Right hindlimb (tissue), 1 donor: ENCODE data around the gene IGSF21.
"Not testable (repeated sequence)": the region's sequence is repeated elsewhere in the genome, so short reads cannot be mapped to it uniquely, and the experiment has no call there.

Source experiments
- DNase-seq: peaks from one replicate; pipeline ENCODE4 v3.0.0-alpha.2; 2018

Gene IGSF21

DNA sequence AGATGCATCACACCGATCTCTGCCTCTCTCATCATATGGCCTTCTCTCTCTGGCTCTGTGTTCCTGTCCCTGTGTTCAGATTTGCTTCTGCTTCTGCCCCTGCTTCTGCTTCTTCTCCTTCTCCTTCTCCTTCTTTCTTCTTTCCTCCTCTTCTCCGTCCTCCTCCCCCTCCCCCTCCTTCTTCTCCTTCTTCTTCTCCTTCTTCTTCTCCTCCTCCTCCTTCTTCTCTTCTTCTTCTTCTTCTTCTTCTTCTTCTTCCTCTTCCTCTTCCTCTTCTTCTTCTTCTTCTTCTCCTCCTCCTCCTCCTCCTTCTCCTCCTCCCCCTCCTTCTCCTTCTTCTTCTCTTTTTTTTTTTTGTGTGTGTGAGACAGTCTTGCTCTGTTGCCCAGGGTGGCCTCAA lies 233.2 kb downstream of the IGSF21 start:
- DNase-seq, result no peak

DNA sequence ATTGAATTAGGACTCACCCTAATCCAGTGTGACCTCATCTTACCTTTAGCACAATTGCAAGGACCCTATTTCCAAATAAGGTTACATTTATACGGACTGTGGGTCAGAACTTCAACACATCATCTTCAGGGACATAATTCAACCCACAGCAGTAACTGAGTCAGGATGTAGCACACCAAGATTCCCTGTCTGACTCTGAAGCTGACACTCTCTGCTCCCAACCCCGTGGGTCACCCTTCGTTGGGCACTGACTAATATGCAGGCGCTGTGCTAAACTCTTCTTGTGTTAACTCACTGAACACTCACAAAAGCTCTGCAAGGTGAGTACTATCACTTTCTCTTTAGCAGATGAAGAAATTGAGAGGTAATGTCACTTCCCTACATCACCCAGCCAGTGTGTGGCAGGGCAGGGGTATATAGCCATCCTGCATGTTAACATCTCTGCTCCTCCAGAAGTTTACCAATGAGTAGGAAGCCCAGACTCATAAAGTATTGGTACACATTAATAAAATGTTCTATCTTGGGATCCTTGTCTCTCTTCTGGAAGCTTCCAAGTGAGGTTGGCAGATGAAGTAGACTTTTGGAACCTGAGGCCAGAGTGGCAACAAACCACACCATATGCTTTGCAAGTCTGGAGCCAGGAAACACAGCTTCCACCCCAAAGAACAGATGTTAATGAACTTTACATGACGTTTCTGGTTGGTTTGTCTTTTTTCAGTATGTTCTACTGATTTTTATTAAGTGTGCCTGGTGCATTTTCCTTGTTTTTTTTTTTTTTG lies 233.9 kb downstream of the IGSF21 start:
- DNase-seq, result no peak

DNA sequence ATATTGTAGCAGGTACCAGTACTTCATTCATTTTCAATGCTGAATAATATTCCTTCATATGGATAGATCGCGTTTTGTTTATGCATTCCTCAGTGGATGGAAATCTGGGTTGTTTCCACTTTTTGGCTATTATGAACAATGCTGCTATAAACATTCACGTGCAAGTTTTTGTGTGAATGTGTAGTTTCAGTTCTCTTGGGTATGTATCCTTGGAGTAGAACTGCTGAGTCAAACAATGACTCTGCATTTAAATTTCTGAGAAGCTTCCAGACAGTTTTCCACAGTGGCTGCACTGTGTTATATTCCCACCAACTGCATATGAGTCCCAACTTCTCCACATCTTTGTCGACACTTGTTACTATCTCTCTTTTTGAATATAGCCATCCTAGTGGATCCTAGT lies 235.1 kb downstream of the IGSF21 start:
- DNase-seq, result no peak

DNA sequence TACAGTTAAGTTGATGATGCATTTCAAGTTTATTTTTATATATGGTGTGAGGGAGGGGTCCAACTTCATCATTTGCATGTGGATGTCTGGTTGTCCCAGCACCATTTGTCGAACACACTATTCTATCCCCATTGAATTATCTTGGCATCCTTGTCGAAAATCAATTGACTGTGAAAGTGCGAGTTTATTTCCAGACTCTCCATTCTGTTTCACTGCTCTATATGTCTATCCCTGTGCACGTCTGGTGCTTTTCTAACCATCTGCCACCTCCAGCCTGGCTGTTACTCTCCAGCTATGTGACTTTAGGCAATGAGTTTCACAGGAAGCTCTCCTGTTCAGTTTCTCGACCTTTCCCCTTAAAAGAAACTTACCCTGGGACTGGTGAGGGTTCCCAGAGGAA lies 236.0 kb downstream of the IGSF21 start:
- DNase-seq, result no peak

DNA sequence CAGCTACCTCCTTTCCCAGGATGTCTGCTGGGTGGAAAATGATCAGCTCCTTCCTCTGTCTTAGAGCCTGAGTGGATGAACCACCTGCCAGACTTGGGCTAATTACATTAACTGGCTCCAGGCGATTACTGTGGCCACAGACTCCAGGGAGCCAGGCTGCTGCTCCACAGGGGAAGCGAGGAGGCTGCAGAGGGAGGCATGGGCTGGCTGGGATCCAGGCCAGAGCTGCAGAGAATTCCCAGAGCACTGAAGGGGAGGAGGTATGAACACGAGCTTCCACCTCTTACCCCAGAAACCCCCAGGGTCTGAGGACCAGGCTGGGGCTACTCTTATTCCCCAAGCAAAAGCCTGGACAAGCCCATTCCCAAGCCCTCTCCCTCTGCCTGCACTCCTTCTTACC lies 237.2 kb downstream of the IGSF21 start:
- no peak for DNase-seq

DNA sequence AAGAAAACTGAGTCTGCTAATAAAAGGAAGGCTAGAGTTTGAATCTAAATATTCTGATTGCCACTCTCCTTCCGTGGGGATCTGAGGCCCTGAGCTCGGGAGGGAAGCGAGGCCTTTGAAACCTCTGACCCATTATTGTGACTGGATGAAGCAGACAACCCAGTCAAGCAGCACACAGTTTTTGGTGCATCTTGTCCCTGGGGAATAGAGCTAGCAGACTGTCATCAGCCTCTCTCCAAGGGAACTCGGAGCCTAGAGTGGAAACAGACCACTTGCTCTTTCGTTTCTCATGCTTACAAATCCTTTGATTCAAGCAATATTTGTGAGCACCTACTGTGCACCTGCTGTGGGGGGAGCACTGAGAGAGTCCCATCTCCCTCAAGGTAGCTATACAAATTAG lies 240.0 kb downstream of the IGSF21 start:
- DNase-seq, result no peak

DNA sequence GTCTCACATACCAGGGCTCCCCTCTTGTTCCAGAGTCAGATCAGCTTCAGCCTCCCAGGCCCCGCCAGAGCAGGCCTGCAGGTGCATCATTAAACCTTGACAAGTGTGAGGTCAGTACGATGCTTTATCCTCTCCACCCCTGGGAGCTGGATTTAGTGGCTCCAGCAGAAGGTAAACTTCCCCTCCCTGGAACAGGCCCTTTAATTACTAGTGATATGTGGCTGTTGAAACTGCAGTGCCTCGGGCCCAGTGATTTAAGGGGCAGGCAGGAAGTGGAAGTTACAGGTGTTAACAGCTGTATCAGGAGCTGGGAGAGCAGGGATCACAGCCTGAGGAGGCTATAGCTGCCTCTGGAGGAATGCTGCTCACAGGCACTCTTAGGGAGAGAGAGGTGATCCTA lies 240.8 kb downstream of the IGSF21 start:
- no peak for DNase-seq

DNA sequence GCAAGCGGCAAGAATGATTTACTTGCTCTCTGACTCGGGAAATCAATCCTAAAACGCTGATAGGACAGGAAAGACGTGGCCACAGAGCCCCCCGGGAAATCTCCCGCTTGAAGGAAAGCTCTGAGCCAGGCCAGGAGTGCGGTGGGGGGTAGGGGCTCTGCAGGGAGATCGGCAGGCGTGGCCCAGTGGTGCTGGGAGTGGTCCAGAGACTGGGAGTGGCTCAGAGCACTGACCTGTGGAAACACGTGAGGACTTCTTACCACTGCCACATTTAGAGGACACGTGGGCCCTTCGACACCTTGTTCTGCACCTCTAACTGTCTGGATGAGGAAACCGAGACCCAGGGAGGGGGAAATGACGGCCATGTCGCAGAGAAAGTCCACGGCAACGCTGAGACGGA lies 243.1 kb downstream of the IGSF21 start:
- DNase-seq, result no peak

DNA sequence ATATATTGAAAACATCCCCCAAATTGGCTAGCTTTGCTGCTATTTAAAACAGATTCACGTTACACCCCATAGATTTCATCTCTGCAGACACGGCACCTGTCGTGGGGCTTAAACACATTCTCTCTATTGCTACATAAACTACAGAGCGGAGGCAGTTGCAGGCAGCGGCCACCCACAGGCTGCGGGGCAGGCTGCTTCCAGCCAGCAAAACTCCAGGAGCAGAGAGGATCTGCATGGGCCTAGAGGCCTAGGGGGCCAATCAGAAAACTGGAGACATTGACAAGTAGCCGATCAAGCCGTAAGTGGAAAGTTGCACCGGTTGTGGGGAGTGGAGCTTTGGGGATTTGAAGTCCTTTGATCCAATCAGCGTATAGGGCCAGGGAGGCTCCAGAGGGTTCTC lies 244.1 kb downstream of the IGSF21 start:
- DNase-seq, result no peak

DNA sequence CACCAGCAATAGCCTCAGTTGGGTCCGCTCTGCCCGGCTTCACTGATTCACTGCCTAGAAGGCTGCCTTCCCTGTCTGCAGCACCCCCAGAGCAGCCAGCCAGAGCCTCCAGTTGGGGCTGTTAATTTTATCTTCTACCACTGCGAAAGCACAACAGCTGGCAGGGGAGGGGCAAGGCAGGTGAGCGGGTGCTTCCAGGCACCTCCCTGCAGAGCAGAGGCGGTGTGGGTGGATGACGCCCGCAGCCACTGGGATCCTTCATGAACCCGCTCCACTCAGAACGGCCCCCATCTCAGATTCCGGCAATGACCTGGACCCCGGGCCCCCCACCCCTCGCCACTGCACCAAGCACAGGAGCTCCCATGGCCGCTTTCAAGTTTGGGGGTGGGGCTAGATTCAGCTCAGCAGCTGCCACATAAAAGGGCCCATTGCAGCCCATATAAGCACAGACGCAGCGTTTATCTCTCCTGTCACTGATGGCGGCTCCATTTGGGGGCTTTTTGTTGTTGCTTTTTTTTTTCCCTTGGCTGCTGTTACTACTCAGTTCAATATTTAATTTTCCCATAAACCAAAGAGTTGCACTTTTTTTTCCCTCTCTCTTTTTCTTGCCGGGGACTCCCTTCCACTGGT lies 245.2 kb downstream of the IGSF21 start:
- DNase-seq, result no peak

DNA sequence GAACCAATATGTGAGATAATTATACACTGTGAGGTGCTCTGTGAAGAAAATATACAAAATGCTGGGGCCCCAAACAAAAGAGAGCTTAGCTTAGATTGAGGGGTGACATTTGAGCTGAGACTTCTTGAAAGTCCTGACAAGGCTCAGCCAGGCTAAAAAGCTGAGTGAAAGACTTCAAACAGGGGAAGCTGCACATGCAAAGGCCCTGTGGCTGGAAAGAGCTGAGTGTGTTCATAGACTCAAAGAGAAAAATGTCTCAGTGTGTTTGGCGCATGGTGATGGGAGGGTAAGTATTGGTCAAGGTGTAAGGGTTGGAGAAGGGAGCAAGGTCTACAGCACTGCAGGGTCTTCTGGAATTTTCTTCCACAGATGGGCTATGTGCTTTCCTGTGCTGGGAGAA lies 245.9 kb downstream of the IGSF21 start:
- DNase-seq, result no peak

DNA sequence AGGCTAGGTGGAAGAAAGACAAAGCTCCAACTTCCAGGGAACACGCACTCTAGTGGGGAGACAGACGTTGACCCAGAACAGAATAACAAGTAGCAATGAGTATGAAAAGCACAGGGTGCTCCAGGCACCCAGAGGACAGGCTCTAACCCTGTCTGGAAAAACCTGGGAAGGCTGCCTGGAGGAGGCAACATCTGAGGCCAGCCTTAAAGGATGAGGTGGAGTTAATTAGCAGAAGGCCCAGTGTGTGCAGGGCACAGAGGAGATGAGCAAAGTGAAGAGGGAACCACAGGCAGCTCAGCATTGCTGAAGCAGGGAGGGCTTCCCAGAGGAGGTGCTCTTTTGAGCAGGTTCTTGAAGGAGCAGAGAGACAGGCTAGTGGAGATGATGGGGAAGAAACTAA lies 246.4 kb downstream of the IGSF21 start:
- DNase-seq, result no peak

DNA sequence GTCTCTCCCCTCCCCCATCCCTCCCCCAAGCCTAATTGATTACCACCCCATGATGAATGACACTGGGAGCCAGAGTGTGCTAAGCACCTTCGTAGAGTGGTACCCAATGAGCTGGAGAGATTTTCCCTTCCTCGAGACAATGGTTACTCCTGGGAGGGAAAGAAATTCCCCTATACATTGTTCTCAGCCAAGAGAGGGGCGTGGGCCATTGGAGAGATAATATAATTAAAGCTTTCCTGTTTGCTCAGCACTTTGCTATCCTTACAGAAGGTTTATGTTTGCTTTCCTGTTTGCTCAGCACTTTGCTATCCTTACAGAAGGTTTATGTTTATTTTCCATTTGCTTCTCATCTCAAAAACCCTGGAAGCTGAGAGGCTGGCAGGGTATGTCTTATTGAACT lies 247.0 kb downstream of the IGSF21 start:
- no peak for DNase-seq

DNA sequence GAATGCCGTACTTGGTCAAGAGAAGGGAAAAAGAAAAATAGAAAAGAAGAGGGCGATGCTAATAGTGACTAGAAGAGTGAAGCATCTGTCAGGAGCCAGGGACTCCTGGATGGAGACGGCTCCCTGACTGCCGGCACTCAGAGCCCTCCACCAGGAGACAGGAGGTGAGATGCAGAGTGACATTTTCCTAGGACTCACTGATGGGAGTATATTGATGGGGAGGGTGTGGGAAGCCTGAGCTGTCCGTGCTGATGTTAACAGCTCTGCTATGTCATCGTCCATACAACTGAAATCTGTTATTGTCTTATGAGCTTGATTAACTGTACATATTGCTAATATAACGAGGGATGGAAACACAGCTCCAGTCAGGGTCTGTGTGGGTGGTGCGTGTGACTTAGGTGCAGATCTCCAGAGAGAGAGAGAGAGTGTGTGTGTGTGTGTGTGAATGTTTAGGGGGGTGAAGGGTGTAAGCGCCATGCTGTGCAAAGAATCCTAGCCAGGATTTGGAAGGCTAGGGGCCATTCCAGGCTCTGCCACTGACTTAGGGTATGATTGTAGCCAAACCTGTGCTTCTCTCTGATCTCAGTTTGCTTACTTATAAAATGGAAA lies 250.1 kb downstream of the IGSF21 start:
- DNase-seq, result no peak

DNA sequence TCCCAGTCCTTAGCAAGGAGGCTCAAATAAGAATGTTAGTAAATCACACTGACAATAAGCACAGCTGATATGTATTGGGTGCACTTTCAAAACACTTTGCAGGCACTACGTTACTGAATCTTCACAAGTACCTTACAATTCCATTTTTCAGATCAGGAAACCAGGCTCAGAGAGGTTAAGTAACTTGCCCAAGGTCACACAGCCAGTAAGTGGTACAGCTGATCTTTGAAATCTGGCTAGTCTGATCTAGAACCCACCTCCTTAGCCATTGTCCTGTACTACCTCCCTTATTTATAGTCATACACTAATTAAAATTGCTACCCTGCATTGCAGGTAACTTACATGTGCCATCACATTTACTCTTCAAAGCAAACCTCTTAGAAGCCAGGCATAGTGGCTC lies 251.0 kb downstream of the IGSF21 start:
- no peak for DNase-seq

DNA sequence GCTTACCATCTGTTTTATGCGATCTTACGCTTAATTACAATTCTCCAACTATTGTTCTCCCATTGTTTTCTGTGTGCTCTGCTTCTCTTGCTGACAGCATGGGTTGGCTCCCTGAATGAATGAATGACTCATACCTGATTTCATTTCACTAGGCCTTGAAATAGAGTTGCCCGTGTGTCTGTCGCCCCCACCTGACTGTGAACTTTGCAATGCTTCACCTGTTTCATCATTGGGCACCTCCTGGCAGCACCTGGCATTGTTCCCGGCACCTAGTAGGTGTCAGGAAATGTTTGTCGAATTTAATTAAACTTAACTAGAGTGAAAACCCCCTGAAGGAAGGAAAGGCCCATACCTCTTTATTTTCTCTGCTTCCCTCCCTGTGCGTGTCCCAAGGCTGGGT lies 252.7 kb downstream of the IGSF21 start:
- DNase-seq, result no peak

DNA sequence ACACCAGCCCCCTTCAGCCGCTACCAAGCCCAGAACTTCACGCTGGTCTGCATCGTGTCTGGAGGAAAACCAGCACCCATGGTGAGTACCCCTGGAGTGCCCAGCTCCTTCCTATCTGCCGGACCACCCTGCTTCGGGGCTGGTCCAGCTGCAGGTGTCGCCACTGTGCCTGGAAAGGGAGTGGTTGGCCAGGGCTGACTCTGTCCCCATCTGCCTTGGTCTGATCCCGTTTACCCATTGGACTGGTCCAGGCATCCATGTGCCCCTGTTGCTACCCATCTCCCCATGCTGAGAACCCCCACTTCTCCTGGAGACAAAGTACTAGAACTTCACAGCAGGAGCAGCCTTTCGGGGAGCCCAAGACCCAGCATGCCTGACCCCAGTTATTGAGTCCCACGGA lies 254.6 kb downstream of the IGSF21 start:
- DNase-seq, result no peak

DNA sequence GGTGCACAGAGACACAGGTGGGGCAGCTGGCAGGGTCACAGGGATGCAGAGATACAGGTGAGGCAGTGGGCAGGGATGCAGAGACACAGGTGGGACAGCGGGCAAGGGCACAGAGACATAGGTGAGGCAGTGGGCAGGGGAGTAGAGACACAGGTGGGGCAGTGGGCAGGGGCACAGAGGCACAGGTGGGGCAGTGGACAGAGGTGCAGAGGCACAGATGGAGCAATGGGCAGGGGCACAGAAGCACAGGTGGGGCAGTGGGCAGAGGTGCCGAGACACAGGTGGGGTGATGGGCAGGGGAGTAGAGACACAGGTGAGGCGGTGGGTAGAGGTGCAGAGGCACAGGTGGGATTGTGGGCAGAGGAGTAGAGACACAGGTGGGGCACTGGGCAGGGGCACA lies 255.8 kb downstream of the IGSF21 start:
- DNase-seq, result no peak

DNA sequence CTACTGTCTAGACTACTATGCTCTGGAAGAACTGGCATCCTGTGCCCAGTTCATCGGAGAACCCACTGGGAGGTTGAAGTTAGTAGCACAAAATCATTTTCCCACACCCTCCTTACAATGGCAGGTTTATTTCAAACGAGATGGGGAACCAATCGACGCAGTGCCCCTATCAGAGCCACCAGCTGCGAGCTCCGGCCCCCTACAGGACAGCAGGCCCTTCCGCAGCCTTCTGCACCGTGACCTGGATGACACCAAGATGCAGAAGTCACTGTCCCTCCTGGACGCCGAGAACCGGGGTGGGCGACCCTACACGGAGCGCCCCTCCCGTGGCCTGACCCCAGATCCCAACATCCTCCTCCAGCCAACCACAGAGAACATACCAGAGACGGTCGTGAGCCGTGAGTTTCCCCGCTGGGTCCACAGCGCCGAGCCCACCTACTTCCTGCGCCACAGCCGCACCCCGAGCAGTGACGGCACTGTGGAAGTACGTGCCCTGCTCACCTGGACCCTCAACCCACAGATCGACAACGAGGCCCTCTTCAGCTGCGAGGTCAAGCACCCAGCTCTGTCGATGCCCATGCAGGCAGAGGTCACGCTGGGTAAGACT lies 257.6 kb downstream of the IGSF21 start:
- no peak for DNase-seq

DNA sequence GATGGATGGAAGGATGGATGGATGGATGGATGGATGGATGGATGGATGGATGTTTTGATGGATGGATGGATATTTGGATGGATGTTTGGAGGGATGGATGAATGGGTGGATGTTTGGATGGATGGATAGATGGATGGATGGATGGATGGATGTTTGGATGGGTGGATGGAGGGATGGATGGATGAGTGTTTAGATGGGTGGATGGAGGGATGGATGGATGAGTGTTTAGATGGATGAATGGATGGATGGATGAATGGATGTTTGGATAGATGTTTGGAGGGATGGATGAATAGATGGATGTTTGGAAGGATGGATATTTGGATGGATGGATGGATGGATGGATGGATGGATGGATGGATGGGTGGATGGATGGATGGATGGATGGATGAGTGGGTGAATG lies 264.9 kb downstream of the IGSF21 start:
- not testable (repeated sequence) for DNase-seq

DNA sequence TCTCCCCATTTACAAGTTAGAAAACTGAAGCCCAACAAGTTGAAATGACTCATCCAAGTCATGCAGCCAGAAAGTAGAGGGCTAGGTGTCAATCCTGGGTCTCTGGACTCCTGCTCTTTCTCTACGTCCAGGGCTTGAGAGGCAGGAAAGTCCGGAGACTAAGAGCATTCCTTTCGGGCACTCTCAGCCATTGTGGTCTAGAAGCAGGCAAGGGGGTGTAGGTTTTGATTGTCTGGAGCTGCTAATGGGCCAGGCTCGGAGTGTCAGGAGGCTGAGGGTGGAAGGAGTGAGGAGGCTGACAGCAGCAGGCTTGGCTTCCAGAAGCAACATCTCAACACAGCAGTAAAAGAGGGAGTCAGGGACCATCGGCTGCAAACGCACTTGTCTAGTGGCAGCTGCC lies 265.6 kb downstream of the IGSF21 start:
- no peak for DNase-seq

DNA sequence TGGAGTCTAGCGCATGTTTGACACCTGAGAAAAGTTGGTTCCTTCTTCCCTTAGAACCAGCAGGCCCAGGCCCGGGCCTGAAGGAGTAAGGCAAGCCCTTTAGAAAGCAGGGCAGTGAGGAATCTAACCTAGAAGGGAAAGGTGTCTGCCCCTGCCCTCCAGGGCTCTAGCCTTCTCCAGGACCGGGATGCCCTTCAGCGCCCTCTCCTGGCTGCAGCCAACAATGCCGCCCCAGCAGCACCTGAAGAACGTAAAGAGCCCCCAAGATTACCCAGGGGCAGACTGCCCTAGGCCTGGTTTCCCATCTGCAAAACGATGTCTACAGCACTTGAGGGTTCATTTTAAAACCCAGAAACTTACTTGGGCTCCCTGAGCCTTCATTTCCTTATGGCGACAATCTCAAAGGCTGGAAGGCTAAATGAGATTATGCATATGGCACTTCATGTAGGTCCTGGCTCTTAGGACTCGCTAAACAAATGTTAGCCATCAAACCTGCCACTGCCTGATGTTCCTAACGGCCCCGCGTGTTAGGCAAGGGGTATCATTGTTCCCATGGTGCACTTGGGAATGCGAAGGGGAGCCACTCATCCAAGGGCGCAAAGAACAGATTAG lies 266.4 kb downstream of the IGSF21 start:
- DNase-seq, result no peak

DNA sequence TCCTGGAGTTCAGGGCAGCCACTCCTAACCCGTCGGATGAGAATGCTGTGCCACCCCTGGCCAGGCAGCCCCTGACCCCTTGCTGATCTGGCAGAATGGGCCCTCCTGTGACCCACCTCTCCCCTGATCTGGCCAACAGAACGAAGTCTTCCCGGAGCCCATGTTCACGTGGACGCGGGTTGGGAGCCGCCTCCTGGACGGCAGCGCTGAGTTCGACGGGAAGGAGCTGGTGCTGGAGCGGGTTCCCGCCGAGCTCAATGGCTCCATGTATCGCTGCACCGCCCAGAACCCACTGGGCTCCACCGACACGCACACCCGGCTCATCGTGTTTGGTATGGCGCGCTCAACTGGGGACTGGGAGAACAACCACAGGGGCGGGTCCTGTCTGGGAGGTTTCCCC lies 269.1 kb downstream of the IGSF21 start:
- DNase-seq, result no peak

DNA sequence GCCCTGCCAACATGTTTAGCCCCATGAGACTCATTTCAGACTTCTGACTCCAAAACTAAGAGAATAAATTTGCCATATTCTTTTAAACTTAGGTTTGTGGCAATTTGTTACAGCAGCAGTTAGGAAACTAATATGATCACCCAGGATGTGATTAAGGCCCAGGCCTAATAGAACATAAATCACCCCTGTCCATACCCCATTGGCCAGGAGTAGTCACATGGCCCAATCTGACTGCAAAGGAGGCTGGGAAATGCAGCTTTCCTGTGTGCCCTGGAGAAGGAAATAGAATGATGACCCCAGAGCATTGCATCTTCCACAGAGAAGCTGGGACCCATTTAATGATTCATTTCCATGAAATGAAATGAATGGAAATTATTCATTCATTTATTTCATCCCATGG lies 272.7 kb downstream of the IGSF21 start:
- no peak for DNase-seq
